ENCODE measurements around the gene SERPINB6.

DNA sequence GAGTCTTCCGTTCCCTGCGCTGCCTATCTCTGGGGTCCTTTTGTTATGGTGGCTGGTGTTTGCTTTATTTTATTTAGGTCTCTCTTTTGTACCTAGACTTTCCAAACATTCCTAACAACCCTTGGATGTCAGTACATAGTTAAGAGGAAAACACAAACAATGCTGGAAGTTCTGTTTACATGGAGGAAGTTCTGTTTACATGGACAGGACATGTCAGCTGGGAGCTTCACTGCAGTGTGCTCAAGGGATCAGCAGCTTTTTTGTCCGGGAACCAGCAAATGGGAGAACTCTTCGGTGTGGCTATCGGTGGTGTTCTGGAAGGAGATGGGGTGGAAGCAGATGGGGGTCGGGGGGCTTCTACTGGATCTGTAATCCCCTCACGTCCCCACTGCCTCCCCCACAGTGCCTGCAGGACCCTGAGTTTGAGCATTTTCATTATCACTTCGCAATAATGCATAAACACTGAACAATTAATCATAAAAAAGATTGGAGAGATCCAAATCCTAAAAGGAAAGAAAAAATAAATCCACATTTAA is 2.7 kb downstream of the SERPINB6 start:
- TF ChIP-seq, protein P1, sequence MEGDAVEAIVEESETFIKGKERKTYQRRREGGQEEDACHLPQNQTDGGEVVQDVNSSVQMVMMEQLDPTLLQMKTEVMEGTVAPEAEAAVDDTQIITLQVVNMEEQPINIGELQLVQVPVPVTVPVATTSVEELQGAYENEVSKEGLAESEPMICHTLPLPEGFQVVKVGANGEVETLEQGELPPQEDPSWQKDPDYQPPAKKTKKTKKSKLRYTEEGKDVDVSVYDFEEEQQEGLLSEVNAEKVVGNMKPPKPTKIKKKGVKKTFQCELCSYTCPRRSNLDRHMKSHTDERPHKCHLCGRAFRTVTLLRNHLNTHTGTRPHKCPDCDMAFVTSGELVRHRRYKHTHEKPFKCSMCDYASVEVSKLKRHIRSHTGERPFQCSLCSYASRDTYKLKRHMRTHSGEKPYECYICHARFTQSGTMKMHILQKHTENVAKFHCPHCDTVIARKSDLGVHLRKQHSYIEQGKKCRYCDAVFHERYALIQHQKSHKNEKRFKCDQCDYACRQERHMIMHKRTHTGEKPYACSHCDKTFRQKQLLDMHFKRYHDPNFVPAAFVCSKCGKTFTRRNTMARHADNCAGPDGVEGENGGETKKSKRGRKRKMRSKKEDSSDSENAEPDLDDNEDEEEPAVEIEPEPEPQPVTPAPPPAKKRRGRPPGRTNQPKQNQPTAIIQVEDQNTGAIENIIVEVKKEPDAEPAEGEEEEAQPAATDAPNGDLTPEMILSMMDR (IDR thresholded peaks at IDR 0.05 in 8 of 11, conservative IDR thresholded peaks at IDR 0.05 in 3 of 11) = no peak
- TF ChIP-seq POLR2A (IDR thresholded peaks at IDR 0.05) (no peak), POLR2AphosphoS5 (IDR thresholded peaks at IDR 0.05) (no peak)
